RKO (cell line): ENCODE results near the gene MSL3.
A peak's percentile ranks its signal among the peaks of the same experiment; 100 is the strongest.

Experiments
- DNase-seq: peaks from one replicate; pipeline ENCODE4 v3.0.0-alpha.2; 2016; ENCODE audit warnings: low spot score

MSL3 gene

GRCh38 chrX:11757719-11758399 is at the start of gene MSL3:
MSL3 (plus strand) TSS chrX:11758237; CDS start chrX:11758264, 27 bp downstream.
- DNase-seq = peak; percentile 69

- no peak for DNase-seq
These were observed 35.7 kb upstream of the MSL3 start for GRCh38 chrX:11722304-11722703.

GRCh38 chrX:11724122-11725017 is 33.7 kb upstream of the MSL3 start:
- DNase-seq = peak; percentile 50

GRCh38 chrX:11725631-11726442 is 32.2 kb upstream of the MSL3 start:
- DNase-seq = no peak

- no peak for DNase-seq
These were observed 29.5 kb upstream of the MSL3 start for GRCh38 chrX:11728556-11728955.

GRCh38 chrX:11733614-11734013 is 24.4 kb upstream of the MSL3 start:
- DNase-seq = no peak

GRCh38 chrX:11739776-11740175 is 18.3 kb upstream of the MSL3 start:
- DNase-seq = no peak

- no peak for DNase-seq
These were observed 17.2 kb upstream of the MSL3 start for GRCh38 chrX:11740794-11741193.

- DNase-seq = no peak
These were observed 16.5 kb upstream of the MSL3 start for GRCh38 chrX:11741574-11741973.

GRCh38 chrX:11745881-11746280 is 12.2 kb upstream of the MSL3 start:
- DNase-seq = no peak

- DNase-seq = no peak
These were observed 8.0 kb upstream of the MSL3 start for GRCh38 chrX:11750046-11750445.

- no peak for DNase-seq
These were observed 7.3 kb upstream of the MSL3 start for GRCh38 chrX:11750694-11751093.

GRCh38 chrX:11751261-11751660 is 6.8 kb upstream of the MSL3 start:
- no peak for DNase-seq

GRCh38 chrX:11753668-11754067 is 4.4 kb upstream of the MSL3 start:
- no peak for DNase-seq

GRCh38 chrX:11754958-11755645 is 2.9 kb upstream of the MSL3 start:
- DNase-seq = no peak

- no peak for DNase-seq
These were observed 2.3 kb upstream of the MSL3 start for GRCh38 chrX:11755724-11756123.

- no peak for DNase-seq
These were observed 1.4 kb upstream of the MSL3 start for GRCh38 chrX:11756354-11757318.

- no peak for DNase-seq
These were observed 679 bp upstream of the MSL3 start for GRCh38 chrX:11757397-11757718.

- peak; percentile 78 for DNase-seq
These were observed 549 bp downstream of the MSL3 start for GRCh38 chrX:11758400-11759171.

- DNase-seq = no peak
These were observed 1.1 kb downstream of the MSL3 start for GRCh38 chrX:11759172-11759460.
